Measurements from ENCODE around the gene FTL. TPM values are rescaled to one million over a fixed set of nuclear protein-coding genes. Genes with fewer than 3 reads are reported as not detected.

Gene FTL
- polyA plus RNA-seq, 6 donors from 2014 or later = 5,752 to 7,301 (median 6,284) TPM

DNA sequence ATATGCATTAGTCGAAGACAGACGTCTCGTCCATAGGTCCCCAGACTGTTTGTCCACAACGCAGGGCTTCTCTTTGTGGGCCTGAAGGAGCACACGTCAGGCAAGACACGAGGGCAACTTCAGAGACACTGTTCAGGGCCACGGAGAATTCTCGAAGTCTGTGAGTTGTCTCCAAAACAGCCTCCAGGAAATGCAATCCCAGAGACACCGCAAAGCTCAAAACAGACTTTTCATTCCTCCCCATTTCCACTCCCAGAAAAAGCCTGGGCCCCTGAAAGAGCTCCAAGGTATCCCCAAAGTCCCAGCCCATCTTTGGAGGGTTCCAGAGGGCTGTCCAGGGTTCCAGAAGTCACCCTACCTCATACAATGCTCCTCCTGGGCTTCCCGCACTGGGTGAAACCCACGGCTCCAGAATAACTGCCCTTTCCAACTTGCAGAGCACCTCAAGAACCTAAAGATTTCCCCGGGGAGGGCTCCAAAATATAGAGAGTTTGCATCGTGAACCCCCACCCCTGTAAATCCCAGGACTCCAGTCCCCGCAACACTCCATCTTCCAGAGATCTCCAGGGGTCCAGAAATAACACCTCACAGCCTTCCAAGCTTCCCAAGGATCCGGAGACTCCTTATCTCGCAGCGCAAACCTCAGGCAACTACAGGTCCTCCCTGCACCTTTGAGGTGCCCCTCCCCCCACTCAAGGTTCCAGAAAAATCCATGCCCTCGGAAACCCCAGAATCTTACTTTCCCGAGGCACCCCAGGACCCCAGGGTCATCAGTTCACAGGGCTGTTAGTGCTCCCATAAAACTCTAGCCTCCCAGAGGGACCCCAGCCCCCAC, 687 bp upstream of the FTL start:
- Mint-ChIP-seq H3K4me3 (peak overlapping the region; percentile 91 to 99 (median 98)), H3K36me3 (peaks cover 5 to 12% of the 10 kb centered on the region in 2 donors), H3K27ac (peak overlapping the region; percentile 74 to 99 (median 94)), H3K27me3 (no peaks in the 10 kb centered on the region), H3K4me1 (peaks cover 63 to 72% (median 64%) of the 10 kb centered on the region in 3 donors), H3K9me3 (peaks cover 0 to 2% (median 0%) of the 10 kb centered on the region in 7 donors)
- DNase-seq (no peak), ATAC-seq (ENCODE audit: low read depth in 2 of 2) (no peak)

DNA sequence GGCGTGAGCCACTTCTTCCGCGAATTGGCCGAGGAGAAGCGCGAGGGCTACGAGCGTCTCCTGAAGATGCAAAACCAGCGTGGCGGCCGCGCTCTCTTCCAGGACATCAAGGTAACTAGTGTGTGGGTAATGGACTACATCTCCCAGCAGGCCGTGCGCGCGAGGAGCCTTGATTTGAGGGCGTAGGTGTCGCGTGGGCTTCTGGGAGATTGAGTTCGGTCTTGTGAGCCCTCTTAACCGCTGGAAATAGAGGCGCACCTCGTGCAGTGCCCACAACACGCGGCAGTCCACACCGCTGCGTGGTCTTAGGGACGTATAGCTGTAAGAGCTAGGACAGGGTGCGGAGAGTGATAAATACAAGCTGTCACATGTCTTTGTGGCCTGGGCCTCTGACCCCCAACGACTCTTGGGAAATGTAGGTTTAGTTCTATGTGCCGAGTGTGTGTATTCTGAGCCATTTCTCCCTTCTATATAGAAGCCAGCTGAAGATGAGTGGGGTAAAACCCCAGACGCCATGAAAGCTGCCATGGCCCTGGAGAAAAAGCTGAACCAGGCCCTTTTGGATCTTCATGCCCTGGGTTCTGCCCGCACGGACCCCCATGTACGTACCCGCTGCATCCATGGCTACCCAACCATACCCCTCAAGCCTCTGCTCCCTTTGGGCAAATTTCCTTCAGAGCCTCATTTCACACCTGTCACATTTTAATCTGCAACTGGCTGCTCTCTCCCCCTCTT, 864 bp downstream of the FTL start:
- peak; percentile 65 for ATAC-seq (ENCODE audit: low read depth in 2 of 2)
- Mint-ChIP-seq H3K36me3 (peaks cover 5 to 12% of the 10 kb centered on the region in 2 donors), H3K27me3 (no peaks in the 10 kb centered on the region), H3K27ac (peak overlapping the region; percentile 96 to 99 (median 98)), H3K9me3 (peaks cover 0 to 2% (median 0%) of the 10 kb centered on the region in 7 donors), H3K4me3 (peak overlapping the region; percentile 96 to 100 (median 98)), H3K4me1 (peaks cover 62 to 74% (median 69%) of the 10 kb centered on the region in 3 donors)
- peak; percentile 85 for DNase-seq

DNA sequence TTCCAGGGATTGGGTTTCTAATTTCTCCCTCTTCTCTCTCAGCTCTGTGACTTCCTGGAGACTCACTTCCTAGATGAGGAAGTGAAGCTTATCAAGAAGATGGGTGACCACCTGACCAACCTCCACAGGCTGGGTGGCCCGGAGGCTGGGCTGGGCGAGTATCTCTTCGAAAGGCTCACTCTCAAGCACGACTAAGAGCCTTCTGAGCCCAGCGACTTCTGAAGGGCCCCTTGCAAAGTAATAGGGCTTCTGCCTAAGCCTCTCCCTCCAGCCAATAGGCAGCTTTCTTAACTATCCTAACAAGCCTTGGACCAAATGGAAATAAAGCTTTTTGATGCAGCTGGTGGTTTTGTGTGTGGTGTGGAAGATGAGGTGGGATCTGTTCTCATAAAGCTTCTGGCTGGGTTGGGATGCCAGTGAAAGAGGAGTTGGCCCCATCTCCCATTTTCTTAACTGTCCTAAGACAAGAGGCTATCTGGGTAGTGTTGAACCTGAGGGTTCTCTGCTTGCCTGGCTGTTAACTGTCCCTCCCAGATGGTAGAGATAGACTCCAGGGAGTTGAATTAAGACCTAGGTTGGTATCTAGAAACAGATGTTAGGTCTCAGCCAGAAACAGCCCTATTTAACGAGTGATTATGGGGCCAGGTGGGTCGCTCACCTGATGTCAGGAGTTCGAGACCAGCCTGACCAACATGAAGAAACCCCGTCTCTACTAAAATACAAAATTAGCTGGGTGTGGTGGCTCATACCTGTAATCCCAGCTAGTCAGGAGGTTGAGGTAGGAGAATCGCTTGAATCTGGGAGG, 1.6 kb downstream of the FTL start:
- DNase-seq = no peak
- H3K4me3 Mint-ChIP-seq = peak overlapping the region; percentile 96 to 100 (median 98)
- peak overlapping the region in 4 of 6 donors; percentile 94 to 99 (median 97) for H3K27ac Mint-ChIP-seq
- ATAC-seq (ENCODE audit: low read depth in 2 of 2) = no peak
- peaks cover 57 to 69% (median 64%) of the 10 kb centered on the region in 3 donors for H3K4me1 Mint-ChIP-seq
- H3K36me3 Mint-ChIP-seq = peaks cover 5 to 12% of the 10 kb centered on the region in 2 donors
- H3K9me3 Mint-ChIP-seq = peaks cover 0 to 2% (median 0%) of the 10 kb centered on the region in 7 donors
- H3K27me3 Mint-ChIP-seq = no peaks in the 10 kb centered on the region

DNA sequence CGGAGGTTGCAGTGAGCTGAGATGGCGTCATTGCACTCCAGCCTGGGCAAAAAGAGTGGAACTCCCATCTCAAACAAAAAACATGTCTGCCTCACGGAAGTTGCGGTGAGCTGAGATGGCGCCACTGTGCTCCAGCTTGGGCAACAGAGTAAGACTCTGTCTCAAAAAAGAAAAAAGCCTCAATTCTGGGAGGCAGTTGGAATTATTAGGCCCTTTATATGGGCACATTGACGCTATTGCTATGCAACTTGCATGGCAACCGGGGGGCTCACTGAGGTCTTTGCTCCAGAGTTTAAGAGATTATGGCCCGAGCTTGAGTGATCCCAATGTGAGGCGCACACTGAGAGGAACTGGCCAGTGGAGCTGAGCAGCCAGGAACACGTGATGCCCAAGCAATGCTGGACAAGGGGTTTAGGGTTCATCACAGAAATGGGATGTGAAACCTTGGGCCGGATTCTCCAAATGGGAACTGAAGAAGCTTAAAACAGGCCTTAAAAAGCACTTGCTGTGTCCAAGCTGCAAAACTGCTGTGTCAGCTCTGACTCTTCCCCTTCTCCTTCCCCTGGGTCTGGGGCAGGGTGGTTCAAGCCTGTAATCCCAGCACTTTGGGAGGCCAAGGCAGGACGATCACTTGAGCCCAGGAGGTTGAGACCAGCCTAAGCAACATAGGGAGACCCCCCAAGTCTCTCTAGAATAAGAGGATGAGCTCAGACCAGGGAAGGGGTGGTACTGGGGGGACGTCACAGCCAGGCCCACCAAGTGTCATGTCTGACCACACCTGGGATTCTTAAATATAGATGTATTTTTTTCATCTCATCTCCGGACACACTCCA, 2.5 kb downstream of the FTL start:
- no peak for ATAC-seq (ENCODE audit: low read depth in 2 of 2)

DNA sequence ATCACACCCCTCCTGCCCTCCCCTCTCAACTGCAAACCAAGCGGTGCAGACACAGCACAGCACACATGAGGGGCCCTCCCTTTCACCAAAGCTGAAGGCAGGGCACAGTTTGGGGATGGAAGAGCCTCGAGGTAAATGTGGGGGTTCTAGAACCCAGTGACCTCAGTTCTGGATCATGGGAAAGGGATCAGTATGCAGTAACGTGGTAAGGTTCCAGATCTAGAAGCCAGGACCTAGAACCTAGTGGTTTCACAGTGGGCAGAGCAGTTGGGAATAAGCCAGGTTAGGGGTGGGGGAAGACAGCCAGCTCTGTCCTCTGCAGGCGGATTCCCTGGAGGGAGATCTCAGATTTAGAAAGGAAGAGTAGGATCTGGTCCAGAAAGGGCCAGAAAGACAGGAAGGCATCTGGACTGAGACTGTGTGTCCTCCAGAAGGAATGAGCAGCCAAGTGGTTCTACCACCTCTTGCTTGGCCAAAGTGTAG, 3.1 kb downstream of the FTL start:
- Mint-ChIP-seq H3K4me3 (peak overlapping the region in 2 of 8 donors; percentile 10 to 98), H3K4me1 (peaks cover 45 to 54% (median 49%) of the 10 kb centered on the region in 3 donors), H3K9me3 (peaks cover 0 to 2% (median 0%) of the 10 kb centered on the region in 7 donors), H3K36me3 (peaks cover 9 to 12% of the 10 kb centered on the region in 2 donors), H3K27ac (peak overlapping the region in 3 of 6 donors; percentile 17 to 92 (median 29)), H3K27me3 (no peaks in the 10 kb centered on the region)
- ATAC-seq (ENCODE audit: low read depth in 2 of 2) (no peak), DNase-seq (no peak)

More for the DNA sequence above, 2.5 kb downstream of the FTL start:
- Mint-ChIP-seq H3K27ac (peak overlapping the region in 1 of 6 donors; percentile 75), H3K4me3 (peak overlapping the region in 7 of 8 donors; percentile 5 to 100 (median 57)), H3K36me3 (peaks cover 5 to 12% of the 10 kb centered on the region in 2 donors), H3K27me3 (no peaks in the 10 kb centered on the region), H3K9me3 (peaks cover 0 to 2% (median 0%) of the 10 kb centered on the region in 7 donors), H3K4me1 (peaks cover 49 to 60% (median 55%) of the 10 kb centered on the region in 3 donors)
- DNase-seq = no peak

DNA sequence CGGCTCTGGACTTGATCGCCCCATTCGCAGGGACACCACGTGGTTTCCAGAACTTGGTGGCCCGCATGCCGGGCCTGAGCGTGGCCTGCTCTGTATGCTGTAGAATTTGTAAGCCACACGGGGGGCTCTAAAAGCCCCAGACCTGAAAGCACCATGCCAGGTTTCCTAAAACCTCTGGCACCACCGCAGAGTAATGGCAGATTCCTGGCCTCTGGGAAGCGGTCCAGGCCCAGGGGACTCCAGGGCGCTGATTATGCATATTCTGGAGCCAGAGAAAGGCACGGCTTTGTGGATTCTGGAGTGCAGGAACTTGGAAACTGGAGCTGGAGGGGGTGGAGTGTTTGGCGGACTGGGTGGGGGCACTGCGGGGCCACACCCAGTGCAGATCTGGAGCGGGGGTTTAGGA, 3.7 kb downstream of the FTL start:
- Mint-ChIP-seq H3K4me3 (peak overlapping the region in 1 of 8 donors; percentile 44), H3K36me3 (peaks cover 9 to 12% of the 10 kb centered on the region in 2 donors), H3K9me3 (peaks cover 0 to 2% (median 0%) of the 10 kb centered on the region in 7 donors), H3K27me3 (no peaks in the 10 kb centered on the region), H3K27ac (no peak overlapping the region), H3K4me1 (peaks cover 40 to 48% (median 43%) of the 10 kb centered on the region in 3 donors)
- no peak for ATAC-seq (ENCODE audit: low read depth in 2 of 2)
- DNase-seq = no peak

DNA sequence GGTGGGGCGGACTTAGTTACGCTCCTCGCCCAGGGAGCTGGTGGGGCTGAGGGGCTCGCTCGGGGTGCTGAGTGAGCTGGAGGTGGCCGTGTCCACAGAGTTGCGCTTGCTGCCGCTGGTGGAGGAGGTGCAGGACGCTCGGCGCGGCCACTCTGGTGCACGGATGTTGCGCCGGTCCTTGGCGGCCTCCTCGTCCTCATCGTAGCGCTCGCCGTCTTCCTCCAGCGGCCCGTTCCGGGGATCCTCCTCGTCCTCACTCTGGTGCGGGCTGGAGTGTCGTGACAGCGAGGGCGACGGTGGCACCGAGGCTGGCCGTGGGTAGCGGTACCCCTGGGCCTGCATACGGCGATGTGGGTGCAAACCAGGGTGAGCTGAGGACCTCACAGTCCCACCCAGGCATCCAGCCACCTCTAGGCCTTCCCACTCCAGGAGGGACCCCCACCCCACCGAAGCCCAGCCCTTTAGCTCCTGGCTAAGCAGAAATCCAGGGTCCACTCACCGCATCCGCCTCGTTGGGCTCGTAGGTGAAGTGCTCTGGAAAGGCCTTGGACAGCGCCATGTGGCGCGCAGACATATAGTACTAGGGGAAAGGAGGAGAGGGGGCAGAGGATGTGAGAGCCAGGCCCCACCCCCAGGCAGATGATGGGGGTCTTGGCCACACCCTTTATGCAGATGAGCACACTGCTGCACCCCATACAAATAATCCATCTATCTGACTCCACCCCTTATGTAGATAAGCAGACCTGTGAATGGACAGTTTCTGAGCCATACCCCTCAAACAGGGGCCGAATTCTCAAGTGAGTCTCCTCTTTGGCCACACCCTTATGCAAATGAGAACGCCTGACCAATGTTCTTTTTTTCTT, 4.4 kb downstream of the FTL start:
- no peak for ATAC-seq (ENCODE audit: low read depth in 2 of 2)
- H3K27me3 Mint-ChIP-seq = no peaks in the 10 kb centered on the region
- H3K27ac Mint-ChIP-seq = no peak overlapping the region
- H3K36me3 Mint-ChIP-seq = peaks cover 9 to 12% of the 10 kb centered on the region in 2 donors
- no peak for DNase-seq
- H3K4me3 Mint-ChIP-seq = peak overlapping the region in 1 of 8 donors; percentile 52
- peaks cover 33 to 41% (median 36%) of the 10 kb centered on the region in 3 donors for H3K4me1 Mint-ChIP-seq
- H3K9me3 Mint-ChIP-seq = peaks cover 0 to 2% (median 0%) of the 10 kb centered on the region in 7 donors

DNA sequence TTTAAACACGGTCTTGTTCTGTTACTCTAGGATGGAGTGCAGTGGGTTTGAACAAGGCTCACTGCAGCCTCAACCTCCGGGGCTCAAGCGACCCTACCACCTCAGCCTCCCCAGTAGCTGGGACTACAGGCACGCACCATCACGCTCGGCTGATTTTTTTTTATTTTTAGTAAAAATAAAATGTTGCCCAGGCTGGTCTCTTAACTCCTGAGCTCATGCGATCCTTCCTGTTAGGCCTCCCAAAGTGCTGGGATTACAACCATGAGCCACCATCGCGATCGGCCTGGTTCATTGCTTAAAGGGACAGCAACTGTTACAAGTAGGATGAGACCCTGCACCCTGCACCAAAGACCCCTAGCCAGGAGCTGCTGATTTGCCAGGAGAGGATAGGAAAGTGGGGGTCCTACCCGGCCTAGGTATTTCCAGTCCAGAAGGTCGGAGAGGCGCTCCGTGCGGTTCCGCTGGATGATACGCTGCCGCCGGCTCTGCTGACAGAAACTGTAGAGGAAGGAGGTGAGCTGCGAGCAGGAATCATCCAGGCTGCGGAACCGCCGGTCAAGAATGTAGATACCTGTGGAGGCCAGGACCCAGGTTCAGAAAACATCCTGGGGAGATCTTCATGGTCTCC, 5.1 kb downstream of the FTL start:
- Mint-ChIP-seq H3K36me3 (peaks cover 9 to 12% of the 10 kb centered on the region in 2 donors), H3K4me3 (peak overlapping the region in 1 of 8 donors; percentile 9), H3K4me1 (peaks cover 26 to 33% (median 28%) of the 10 kb centered on the region in 3 donors), H3K27ac (peak overlapping the region in 1 of 6 donors; percentile 38), H3K9me3 (peaks cover 0 to 2% (median 0%) of the 10 kb centered on the region in 7 donors), H3K27me3 (no peaks in the 10 kb centered on the region)
- no peak for DNase-seq
- no peak for ATAC-seq (ENCODE audit: low read depth in 2 of 2)

DNA sequence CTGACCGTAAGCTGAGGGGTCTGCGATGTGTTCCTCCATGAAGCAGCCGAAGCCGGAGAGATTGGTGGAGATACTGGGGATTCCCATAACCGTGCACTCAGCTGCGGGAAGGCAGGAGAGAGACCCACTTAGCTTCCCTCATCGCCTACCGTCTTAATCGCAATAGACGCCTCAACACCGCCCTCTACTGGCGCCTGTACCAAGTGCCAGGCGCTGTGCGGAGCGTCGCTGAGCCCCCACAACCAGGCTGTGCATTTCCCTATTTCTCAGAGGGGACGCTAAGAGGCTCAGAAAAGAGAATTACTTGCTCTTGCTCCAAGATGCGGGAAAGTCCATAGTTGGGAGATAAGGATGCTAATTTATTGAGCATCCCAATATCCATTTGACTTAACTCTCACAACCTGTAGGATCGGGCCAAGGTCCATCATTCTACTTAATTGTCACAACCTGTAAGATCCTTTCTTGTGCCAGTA, 5.8 kb downstream of the FTL start:
- peak overlapping the region in 3 of 8 donors; percentile 3 to 18 (median 9) for H3K4me3 Mint-ChIP-seq
- H3K27me3 Mint-ChIP-seq = no peaks in the 10 kb centered on the region
- H3K9me3 Mint-ChIP-seq = peaks cover 0 to 2% (median 0%) of the 10 kb centered on the region in 7 donors
- peak; percentile 72 for DNase-seq
- peak; percentile 95 to 97 for ATAC-seq (ENCODE audit: low read depth in 2 of 2)
- peak overlapping the region in 1 of 6 donors; percentile 52 for H3K27ac Mint-ChIP-seq
- H3K36me3 Mint-ChIP-seq = peaks cover 9 to 12% of the 10 kb centered on the region in 2 donors
- peaks cover 19 to 29% (median 21%) of the 10 kb centered on the region in 3 donors for H3K4me1 Mint-ChIP-seq

DNA sequence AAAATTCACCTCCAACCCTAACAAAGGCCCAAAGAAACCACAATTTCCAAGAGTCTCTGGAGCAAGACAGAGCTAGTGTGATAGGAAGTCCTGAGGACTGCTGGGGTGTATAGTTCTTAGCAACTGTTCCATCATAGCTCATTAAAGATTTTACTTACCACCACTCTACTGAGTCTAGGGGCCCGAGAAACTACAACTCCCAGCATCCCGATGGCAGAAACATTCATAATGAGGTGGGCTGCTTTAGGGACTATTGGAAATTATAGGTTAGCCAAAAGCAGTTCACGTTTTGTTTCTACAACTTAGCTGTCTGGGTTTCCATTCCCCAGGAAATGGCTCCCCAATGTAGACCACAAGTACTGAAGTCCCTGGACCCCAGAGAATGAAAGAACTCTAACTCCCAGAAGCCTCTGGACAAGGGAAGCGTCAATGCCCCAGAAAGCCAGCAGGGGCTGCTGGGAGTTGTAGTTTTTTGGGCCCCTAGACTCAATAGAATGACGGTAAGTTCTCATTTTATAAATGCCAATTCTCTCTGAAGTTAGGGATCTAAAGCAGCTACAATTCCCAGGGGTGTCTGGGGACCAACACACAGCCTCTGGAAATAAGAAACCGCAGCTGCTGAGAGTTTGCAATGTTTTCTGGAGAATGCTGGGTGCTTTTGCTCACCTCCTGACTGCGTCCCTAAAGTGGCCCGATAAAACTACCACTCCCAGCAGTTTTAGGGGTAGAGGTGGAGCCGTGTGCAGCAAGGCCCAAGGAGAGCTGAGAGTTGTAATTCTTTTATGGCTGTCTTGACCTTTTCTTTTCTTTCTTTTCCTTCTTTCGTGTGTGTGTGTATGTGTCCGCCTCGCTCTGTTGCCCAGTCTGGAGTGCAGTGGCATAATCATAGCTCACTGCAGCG, 11.1 kb downstream of the FTL start:
- Mint-ChIP-seq H3K27ac (peak overlapping the region in 3 of 6 donors; percentile 15 to 42 (median 20)), H3K4me3 (peak overlapping the region in 1 of 8 donors; percentile 71), H3K4me1 (peaks cover under 1 to 10% (median 4%) of the 10 kb centered on the region in 3 donors), H3K36me3 (peaks cover 4 to 7% of the 10 kb centered on the region in 2 donors), H3K27me3 (no peaks in the 10 kb centered on the region), H3K9me3 (peaks cover 0 to 2% (median 0%) of the 10 kb centered on the region in 7 donors)
- DNase-seq (peak; percentile 37), ATAC-seq (ENCODE audit: low read depth in 2 of 2) (peak; percentile 73 to 74)
